NOMO-1 treated with dmso at 0.1 percent for 144 hours (cell line): ENCODE measurements around the gene WDPCP.
"Not testable (repeated sequence)": the region's sequence is repeated elsewhere in the genome, so short reads cannot be mapped to it uniquely, and the experiment has no call there.

Experiments
- DNase-seq: peaks from one replicate; lab custom pipeline; 2025; ENCODE audit not compliant: unreplicated experiment; lab: John Stamatoyannopoulos, UW

WDPCP gene

GRCh38 chr2:63374341-63374740, 213.9 kb downstream of the WDPCP start:
- DNase-seq, result no peak

GRCh38 chr2:63372549-63372948, 215.7 kb downstream of the WDPCP start:
- DNase-seq, result no peak

GRCh38 chr2:63369146-63369545, 219.1 kb downstream of the WDPCP start:
- no peak for DNase-seq

- no peak for DNase-seq
Observed at GRCh38 chr2:63364866-63365265, 223.4 kb downstream of the WDPCP start.

- not testable (repeated sequence) for DNase-seq
Observed at GRCh38 chr2:63357722-63358121, 230.6 kb downstream of the WDPCP start.

- no peak for DNase-seq
Observed at GRCh38 chr2:63347361-63347760, 240.9 kb downstream of the WDPCP start.

- DNase-seq, result no peak
Observed at GRCh38 chr2:63346411-63346810, 241.9 kb downstream of the WDPCP start.

GRCh38 chr2:63345285-63345633, 243.0 kb downstream of the WDPCP start:
- DNase-seq, result no peak

- DNase-seq, result no peak
Observed at GRCh38 chr2:63344575-63345284, 243.5 kb downstream of the WDPCP start.

- DNase-seq, result no peak
Observed at GRCh38 chr2:63343397-63344109, 244.7 kb downstream of the WDPCP start.

GRCh38 chr2:63340443-63340842, 247.8 kb downstream of the WDPCP start:
- DNase-seq, result no peak

GRCh38 chr2:63334910-63335309, 253.4 kb downstream of the WDPCP start:
- no peak for DNase-seq

GRCh38 chr2:63326473-63326872, 261.8 kb downstream of the WDPCP start:
- no peak for DNase-seq

GRCh38 chr2:63323662-63324061, 264.6 kb downstream of the WDPCP start:
- DNase-seq, result not testable (repeated sequence)

GRCh38 chr2:63321973-63322372, 266.3 kb downstream of the WDPCP start:
- not testable (repeated sequence) for DNase-seq

- no peak for DNase-seq
Observed at GRCh38 chr2:63320669-63321068, 267.6 kb downstream of the WDPCP start.

GRCh38 chr2:63310614-63311013, 277.7 kb downstream of the WDPCP start:
- no peak for DNase-seq

GRCh38 chr2:63301481-63301880, 286.8 kb downstream of the WDPCP start:
- no peak for DNase-seq

- no peak for DNase-seq
Observed at GRCh38 chr2:63300835-63301234, 287.4 kb downstream of the WDPCP start.

- DNase-seq, result no peak
Observed at GRCh38 chr2:63287956-63288355, 300.3 kb downstream of the WDPCP start.

- DNase-seq, result not testable (repeated sequence)
Observed at GRCh38 chr2:63286520-63286919, 301.8 kb downstream of the WDPCP start.

GRCh38 chr2:63283273-63283672, 305.0 kb downstream of the WDPCP start:
- no peak for DNase-seq

- DNase-seq, result no peak
Observed at GRCh38 chr2:63272560-63272959, 315.7 kb downstream of the WDPCP start.
